SK-N-SH (cell line): ENCODE measurements around the gene HHIPL1.

ENCODE experiments used
- CTCF ChIP-seq: fragments of 200-600 bp; sonication (generic); IDR thresholded peaks from 2 replicates; pipeline ENCODE4 v1.6.1; 2017; ENCODE audit warnings: antibody characterized with exemption, mild to moderate bottlenecking, moderate library complexity
- ELF1 ChIP-seq: IDR thresholded peaks from 2 replicates; pipeline ENCODE4 v1.4.0; 2012
- EP300 ChIP-seq, 2 experiments: IDR thresholded peaks; 2 replicates each; pipeline versions ENCODE4 v1.4.0 to v1.6.1; 2012; ENCODE audit warnings: borderline replicate concordance in 1 of 2, low read depth in 1 of 2, low read length in 1 of 2
- POLR2AphosphoS5 ChIP-seq: IDR thresholded peaks from 2 replicates; pipeline ENCODE4 v1.6.1; 2012; ENCODE audit warnings: low read depth, low read length
- SMC3 ChIP-seq: IDR thresholded peaks from 2 replicates; pipeline ENCODE4 v1.6.1; 2012; ENCODE audit warnings: low read depth, low read length, improper control_type of control experiment
- TAF1 ChIP-seq: IDR thresholded peaks from 2 replicates; pipeline ENCODE4 v1.6.1; 2012; ENCODE audit warnings: low read depth, mild to moderate bottlenecking, low read length, moderate library complexity, borderline replicate concordance
- TF ChIP-seq, protein P1 (sequence below): fragments of 150-350 bp; IDR thresholded peaks from 2 replicates; pipeline ENCODE4 v1.6.1; 2017; ENCODE audit warnings: antibody characterized with exemption, low read length, low read depth, borderline replicate concordance

- no peak for TF ChIP-seq CTCF
- TF ChIP-seq EP300 (IDR thresholded peaks at IDR 0.05; ENCODE audit: borderline replicate concordance in 1 of 2, low read depth in 1 of 2, low read length in 1 of 2): no peak
- no peak for TF ChIP-seq ELF1
- no peak for TF ChIP-seq TAF1
- TF ChIP-seq POLR2AphosphoS5: no peak
- TF ChIP-seq, protein P1, sequence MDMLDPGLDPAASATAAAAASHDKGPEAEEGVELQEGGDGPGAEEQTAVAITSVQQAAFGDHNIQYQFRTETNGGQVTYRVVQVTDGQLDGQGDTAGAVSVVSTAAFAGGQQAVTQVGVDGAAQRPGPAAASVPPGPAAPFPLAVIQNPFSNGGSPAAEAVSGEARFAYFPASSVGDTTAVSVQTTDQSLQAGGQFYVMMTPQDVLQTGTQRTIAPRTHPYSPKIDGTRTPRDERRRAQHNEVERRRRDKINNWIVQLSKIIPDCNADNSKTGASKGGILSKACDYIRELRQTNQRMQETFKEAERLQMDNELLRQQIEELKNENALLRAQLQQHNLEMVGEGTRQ: no peak
- TF ChIP-seq SMC3: no peak
These were observed 14.7 kb upstream of the HHIPL1 start for GRCh38 chr14:99630202-99630601.
